H1 (cell line): Measurements from ENCODE around the gene CD7. TPM values are rescaled to one million over a fixed set of nuclear protein-coding genes. Genes with fewer than 3 reads are reported as not detected.

Experiments used
- CHD1 ChIP-seq: IDR thresholded peaks from 2 replicates; pipeline ENCODE4 v1.6.1; 2012; ENCODE audit warnings: low read depth, low read length, improper control_type of control experiment
- RBBP5 ChIP-seq: IDR thresholded peaks from 2 replicates; pipeline ENCODE4 v1.7.1; 2012; ENCODE audit warnings: low read depth, mild to moderate bottlenecking, inconsistent platforms, low read length, moderate library complexity, borderline replicate concordance
- polyA plus RNA-seq, 7 experiments: library from polyadenylated mRNA; depleted of rRNA in 3 of 7; stranded (reverse) in 5 of 7; unstranded in 2 of 7; fragments of >200 nt in 5 of 7; fragments of 200-250 nt in 2 of 7; gene quantifications; 1 replicate in 5 of 7; 2 replicates in 1 of 7; 4 replicates in 1 of 7; pipeline versions ENCODE4 v1.2.1 to v1.2.3, GENCODE V29; 2011 to 2013; ENCODE audit warnings: missing spikeins in 2 of 7, mixed read lengths in 2 of 7
- total RNA-seq: library from RNA; stranded (reverse); fragmentation: NEBNext Ultra II Directional; extraction: Animal tissue kit (Norgen Biotek cat#: 25700); gene quantifications from 2 replicates; pipeline ENCODE4 v1.2.1, GENCODE V29; 2021

The CD7 gene
- total and polyA plus RNA-seq, 2 of the 8 experiments (the other 6 are each of a cell fraction or from before 2014, with no cell fraction given): 0.83 to 0.86 TPM

DNA sequence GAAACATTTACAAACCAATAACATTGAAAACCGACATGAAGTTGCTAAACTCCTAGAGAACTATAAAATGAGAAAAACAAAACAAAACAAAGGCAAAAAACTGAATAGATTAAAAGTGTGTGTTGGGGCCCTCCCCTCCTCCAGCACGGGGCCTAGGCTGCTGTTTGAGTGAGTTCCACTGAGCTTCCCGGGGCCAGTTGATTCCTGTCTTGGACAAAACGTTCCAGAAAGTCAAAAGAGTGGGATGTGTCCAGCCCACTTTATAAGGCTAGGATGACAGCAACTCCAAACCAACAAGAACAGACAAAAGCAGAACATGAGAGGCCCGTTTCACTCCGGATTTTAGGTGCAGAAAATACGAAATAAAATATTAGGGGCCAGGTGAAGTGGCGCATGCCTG, 32.3 kb downstream of the CD7 start (continued):
- no peak for TF ChIP-seq CHD1
- no peak for TF ChIP-seq RBBP5
